Myocyte (in vitro differentiated cells): ENCODE data around the gene LRRC74B. TPM values are rescaled to one million over a fixed set of nuclear protein-coding genes. Genes with fewer than 3 reads are reported as not detected.
A peak's percentile ranks its signal among the peaks of the same experiment; 100 is the strongest.
"Not testable (repeated sequence)": the region's sequence is repeated elsewhere in the genome, so short reads cannot be mapped to it uniquely, and the experiment has no call there.

Source experiments
- DNase-seq: peaks from one replicate; pipeline ENCODE4 v3.0.0-alpha.2; 2012; ENCODE audit warnings: low read depth
- total RNA-seq: library from RNA; depleted of rRNA; stranded (reverse); fragments of >200 nt; gene quantifications from 2 replicates; pipeline ENCODE4 v1.2.3, GENCODE V29; 2014

The LRRC74B gene
- total RNA-seq, 1 donor from 2014 or later = 0.08 TPM

- no peak for DNase-seq
Measured at GRCh38 chr22:21075516-21076138, 29.9 kb downstream of the LRRC74B start.

DNA sequence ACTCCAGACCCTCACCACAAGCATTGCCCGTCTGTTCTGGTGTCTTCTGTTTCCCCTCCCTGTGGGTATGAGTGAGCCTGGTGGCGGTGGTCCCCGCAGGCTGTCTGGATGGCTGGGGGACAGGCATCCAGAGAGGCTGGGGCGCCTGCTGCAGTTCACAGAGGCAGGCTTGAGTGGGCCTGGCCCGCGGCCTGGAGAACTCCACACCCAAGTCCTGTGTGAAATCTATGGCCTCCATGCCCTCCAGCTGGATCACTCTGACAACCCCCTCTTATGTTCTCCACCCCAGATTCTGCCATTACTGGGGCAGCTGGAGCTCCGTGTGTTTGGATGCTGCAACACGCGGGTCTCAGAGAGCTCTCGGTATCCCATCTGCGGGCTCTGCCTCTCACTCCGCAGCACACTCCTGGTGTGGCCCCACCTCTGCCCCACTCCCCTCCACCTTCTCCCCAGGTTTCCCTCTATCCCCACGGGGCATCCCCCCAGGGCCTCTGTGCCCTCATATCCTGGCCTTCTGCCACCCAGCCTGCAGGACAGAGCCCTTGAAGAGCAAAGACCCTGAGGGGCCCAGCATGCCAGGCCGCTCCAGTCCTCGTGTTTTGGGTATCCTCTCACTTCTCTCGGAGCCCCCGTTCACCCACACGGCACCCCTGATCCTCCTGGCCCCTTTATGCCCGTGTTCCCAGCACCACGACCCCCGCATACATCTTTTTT lies 31.3 kb downstream of the LRRC74B start:
- no peak for DNase-seq

DNA sequence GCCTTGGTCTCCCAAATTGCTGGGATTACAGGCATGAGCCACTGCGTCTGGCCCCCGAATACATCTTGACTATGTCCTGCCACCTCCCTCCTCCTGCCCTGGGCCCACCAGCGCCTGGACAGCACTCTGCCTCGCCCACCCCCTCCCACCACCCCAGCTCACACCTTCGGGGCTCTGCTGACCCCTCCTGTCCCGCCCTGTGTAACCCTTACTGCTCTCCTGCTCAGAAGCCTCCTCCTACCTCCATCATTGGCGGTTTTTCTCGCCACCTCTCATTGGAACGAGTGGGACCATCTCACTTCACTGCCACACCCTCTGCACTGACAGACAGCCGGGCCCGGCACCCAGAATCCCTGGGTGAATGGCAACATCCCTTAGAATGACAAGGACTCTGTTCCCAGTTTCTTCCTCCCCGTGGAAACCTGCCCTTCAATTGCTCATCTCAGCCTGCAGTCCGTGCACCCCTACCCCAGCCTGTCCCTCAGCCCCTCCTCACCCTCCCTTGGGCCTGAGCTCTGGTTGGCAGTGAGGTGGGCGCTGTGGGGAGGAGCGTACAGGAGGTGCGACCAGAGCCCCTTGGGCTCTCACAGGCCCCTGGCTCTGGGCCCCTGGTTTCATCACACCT lies 32.2 kb downstream of the LRRC74B start:
- no peak for DNase-seq

GRCh38 chr22:21078916-21079315 lies 33.2 kb downstream of the LRRC74B start:
- no peak for DNase-seq

- DNase-seq = no peak
Measured at GRCh38 chr22:21079493-21079892, 33.7 kb downstream of the LRRC74B start.

DNA sequence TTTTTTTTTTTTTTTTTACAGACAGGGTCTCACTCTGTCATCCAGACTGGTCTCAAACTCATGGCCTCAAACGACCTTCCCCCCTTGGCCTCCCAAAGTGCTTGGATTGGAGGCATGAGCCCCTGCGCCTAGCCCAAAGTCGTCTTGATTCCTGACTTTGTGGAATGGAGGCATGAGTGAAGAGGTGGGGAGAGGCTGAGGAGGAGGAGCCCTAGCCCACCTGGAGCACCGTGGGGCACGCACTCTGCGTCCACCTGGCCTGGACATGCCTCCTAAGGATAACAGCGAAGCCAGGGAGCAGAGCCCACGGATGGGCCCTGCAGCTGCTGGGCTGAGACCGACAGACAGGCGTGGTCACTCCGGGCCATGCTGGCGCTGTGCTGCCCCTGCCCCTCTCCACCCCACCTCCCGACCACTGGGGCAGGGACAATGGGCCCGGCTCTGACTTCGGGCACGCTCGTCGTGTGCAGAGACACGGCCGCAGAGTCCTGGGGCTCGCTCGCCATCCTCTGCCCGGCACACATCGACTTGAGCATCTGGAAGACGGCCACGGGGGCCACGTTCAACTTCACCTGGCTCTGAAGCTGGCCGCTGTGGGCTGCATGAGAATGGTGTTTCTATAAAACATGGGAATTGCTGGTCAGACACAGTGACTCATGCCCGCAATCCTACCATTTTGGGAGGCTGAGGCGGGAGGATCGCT lies 34.8 kb downstream of the LRRC74B start:
- no peak for DNase-seq

GRCh38 chr22:21082248-21082647 lies 36.5 kb downstream of the LRRC74B start:
- DNase-seq = peak; percentile 86

DNA sequence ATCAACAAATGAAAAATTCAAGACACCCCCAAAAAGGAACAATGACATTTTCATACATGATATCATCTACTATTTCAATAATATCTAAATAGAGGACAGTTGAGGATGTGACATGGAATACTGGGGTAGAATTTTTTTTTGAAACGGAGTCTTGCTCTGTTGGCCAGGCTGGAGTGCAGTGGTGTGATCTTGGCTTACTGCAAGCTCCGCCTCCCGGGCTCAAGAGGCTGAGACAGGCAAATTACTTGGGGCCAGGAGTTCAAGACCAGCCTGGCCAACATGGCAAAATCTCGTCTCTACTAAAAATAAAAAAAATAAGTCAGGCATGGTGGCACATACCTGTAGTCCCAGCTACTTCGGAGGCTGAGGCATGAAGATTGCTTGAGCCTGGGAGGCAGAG lies 41.4 kb downstream of the LRRC74B start:
- no peak for DNase-seq

GRCh38 chr22:21087926-21088325 lies 42.2 kb downstream of the LRRC74B start:
- DNase-seq = not testable (repeated sequence)

DNA sequence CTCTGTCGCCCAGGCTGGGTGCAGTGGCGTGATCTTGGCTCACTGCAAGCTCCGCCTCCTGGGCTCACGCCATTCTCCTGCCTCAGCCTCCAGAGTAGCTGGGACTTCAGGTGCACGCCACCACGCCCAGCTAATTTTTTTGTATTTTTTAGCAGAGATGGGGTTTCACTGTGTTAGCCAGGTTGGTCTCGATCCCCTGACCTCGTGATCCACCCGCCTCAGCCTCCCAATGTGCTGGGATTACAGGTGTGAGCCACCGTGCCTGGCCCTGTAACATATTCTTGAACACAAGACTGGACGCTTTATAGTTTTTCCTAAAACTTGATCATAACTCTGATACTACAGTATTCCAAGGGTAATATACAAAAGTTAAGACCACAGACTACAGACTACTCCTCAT lies 45.5 kb downstream of the LRRC74B start:
- DNase-seq = not testable (repeated sequence)

GRCh38 chr22:21092797-21093554 lies 47.2 kb downstream of the LRRC74B start:
- no peak for DNase-seq

DNA sequence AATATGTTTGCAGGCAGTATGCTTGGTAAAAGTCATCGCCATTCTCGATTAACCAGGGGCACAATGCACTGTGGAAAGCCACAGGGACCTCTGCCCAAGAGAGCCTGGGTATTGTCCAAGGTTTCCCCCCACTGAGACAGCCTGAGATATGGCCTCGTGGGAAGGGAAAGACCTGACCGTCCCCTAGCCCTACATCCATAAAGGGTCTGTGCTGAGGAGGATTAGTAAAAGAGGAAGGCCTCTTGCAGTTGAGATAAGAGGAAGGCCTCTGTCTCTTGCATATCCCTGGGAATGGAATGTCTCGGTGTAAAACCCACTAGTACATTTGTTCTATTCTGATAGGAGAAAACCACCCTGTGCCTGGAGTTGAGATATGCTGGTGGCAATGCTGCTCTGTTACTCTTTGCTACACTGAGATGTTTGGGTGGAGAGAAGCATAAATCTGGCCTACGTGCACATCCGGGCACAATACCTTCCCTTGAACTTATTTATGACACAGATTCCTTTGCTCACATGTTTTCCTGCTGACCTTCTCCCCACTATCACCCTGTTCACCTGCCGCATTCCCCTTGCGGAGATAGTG lies 47.9 kb downstream of the LRRC74B start:
- not testable (repeated sequence) for DNase-seq

- no peak for DNase-seq
Measured at GRCh38 chr22:21094911-21095772, 49.4 kb downstream of the LRRC74B start.

DNA sequence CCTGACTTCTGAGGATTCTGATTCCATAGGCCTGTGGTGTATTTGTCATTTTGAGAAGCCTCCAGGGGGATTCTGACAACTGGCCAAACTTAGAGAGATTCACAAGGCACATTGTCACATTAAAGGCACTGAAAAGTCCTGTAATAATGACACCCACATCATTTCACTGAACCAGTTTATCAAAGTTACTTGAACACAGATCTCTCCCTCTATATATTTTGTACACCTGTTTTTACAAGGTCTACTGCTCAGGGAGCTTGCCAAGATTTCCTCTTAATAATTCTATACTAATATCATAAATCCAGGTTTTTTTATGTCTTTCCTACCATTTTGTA lies 50.0 kb downstream of the LRRC74B start:
- DNase-seq = no peak

DNA sequence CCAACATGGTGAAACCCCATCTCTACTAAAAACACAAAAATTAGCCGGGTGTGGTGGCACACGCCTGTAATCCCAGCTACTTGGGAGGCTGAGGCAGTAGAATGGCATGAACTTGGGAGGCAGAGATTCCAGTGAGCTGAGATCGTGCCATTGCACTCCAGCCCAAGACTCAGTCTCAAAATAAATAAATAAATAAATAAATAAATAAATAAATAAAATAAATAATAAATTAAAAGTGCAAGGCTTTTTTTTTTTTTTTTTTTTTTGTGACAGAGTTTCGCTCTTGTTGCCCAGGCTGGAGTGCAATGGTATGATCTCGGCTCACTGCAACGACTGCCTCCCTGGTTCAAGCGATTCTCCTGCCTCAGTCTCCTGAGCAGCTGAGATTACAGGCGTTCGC lies 51.1 kb downstream of the LRRC74B start:
- DNase-seq = not testable (repeated sequence)

- DNase-seq = no peak
Measured at GRCh38 chr22:21098099-21098671, 52.4 kb downstream of the LRRC74B start.

DNA sequence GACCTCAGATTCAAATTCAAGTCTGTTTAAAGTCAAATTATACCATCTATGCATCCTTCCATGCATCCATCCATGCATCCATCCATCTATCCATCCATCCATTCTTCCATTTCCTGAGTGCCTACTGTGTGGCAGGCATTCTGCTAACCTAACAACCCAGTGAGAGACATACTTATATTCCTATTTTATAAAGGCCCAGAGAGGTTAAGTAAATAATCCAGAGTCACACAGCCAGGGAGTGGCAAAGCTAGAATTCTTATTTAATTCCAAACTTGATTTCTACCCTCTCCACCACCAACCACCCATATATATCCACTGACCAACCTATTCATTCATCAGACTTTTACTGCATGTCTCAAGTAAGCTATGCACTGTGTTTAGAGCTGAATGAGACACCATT lies 53.8 kb downstream of the LRRC74B start:
- no peak for DNase-seq

DNA sequence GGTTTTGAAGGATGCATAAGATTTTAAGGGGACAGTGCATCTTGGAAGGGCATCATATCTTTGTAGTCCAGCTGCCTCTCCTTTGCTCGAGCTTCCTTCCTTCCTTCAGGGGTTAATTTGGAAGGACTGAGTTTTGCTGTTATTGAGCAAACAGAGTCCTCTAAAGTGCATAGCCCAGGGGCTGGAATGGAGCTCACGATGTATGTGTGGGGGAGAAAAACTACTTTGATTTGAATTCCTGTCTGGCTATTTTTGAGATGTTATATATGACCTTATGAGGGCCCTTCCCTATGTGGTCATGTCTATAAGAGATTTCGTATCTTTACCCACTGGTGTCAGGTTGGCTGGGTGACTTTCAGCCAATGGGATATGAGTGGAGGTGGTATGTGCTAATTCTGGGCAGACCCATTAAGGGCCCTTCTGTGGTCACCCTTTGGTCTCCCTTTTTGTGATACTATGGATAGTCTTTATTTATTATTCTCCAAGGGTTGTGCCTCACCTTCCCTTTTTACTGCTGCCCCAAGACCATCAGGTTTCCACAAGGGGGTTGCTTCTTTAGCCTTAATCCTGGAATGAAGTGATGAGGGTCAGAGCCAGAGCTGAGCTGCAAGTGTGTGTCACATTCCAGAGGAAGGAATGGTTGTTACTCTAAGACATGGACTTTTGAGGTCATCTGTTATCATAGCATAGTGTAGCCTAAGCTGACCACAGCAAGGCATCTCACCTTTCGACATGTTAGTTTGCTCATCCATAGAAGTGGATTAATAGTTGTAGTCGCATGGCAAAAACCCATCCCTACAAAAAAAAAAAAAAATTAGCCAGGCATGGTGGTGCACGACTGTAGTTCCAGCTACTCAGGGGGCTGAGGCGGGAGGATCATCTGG lies 54.6 kb downstream of the LRRC74B start:
- no peak for DNase-seq
